Prostate gland (tissue), 2 donors: ENCODE results near the gene ASPDH. TPM values are rescaled to one million over a fixed set of nuclear protein-coding genes. Genes with fewer than 3 reads are reported as not detected.

Experiments
- DNase-seq: peaks from one replicate; pipeline ENCODE4 v3.0.0-alpha.2; 2019; ENCODE audit warnings: low spot score
- H3K27ac ChIP-seq, 2 donors: fragments of 200-600 bp; sonication (generic); 2 replicates each; pipeline ENCODE4 v1.5.1; 2017 to 2019
- H3K27me3 ChIP-seq: fragments of 200-600 bp; sonication (generic); replicated peaks from 2 replicates; pipeline ENCODE4 v1.5.1; 2019; ENCODE audit not compliant: insufficient read depth
- H3K36me3 ChIP-seq, 2 donors: fragments of 200-600 bp; sonication (generic); 1 replicate in 1 of 2; 2 replicates in 1 of 2; pipeline versions ENCODE4 v1.5.1 to v1.8.1; 2017 to 2019
- H3K4me1 ChIP-seq: fragments of 200-600 bp; sonication (generic); replicated peaks from 2 replicates; pipeline ENCODE4 v1.5.1; 2019
- H3K4me3 ChIP-seq, 2 donors: fragments of 200-600 bp; sonication (generic); 2 replicates each; pipeline ENCODE4 v1.5.1; 2017 to 2019
- H3K9me3 ChIP-seq: fragments of 200-600 bp; sonication (generic); 2 replicates; pipeline ENCODE4 v1.5.1; 2017
- POLR2A ChIP-seq: fragments of 450-650 bp; IDR thresholded peaks from one replicate; pipeline ENCODE4 v1.6.1; 2016; ENCODE audit warnings: antibody characterized with exemption, mild to moderate bottlenecking
- POLR2AphosphoS5 ChIP-seq: sonication (generic); formaldehyde crosslinking; IDR thresholded peaks from one replicate; pipeline ENCODE4 v1.6.1; 2017; ENCODE audit warnings: antibody characterized with exemption
- WGBS: methylation state at CpG from one replicate; pipeline ENCODE4 v1.1.5; 2018; 5-methylcytosine and 5-hydroxymethylcytosine counted together
- intact Hi-C: fragments of 100-400 bp; cut with DNase I; formaldehyde crosslinking; loops from one replicate; pipeline ENCODE4 v1.14.2; 2022
- total RNA-seq, 2 donors: library from RNA; depleted of rRNA; stranded (reverse); fragments of >200 nt; gene quantifications; one replicate each; pipeline ENCODE4 v1.1.0, GENCODE V29; 2016
- TF ChIP-seq, protein P1 (sequence below), 4 experiments: fragments of 200-600 bp in 2 of 4; fragments of 450-650 bp in 2 of 4; sonication (generic) in 2 of 4; IDR thresholded peaks; 1 replicate in 3 of 4; 2 replicates in 1 of 4; pipeline ENCODE4 v1.5.1; 2016 to 2019; ENCODE audit warnings: antibody characterized with exemption in 4 of 4, mild to moderate bottlenecking in 2 of 4, moderate library complexity in 2 of 4

Gene ASPDH
- total RNA-seq, 2 donors from 2014 or later, result not detected

- no peak for DNase-seq
- TF ChIP-seq POLR2AphosphoS5 (no peak), POLR2A (no peak)
- TF ChIP-seq, protein P1, sequence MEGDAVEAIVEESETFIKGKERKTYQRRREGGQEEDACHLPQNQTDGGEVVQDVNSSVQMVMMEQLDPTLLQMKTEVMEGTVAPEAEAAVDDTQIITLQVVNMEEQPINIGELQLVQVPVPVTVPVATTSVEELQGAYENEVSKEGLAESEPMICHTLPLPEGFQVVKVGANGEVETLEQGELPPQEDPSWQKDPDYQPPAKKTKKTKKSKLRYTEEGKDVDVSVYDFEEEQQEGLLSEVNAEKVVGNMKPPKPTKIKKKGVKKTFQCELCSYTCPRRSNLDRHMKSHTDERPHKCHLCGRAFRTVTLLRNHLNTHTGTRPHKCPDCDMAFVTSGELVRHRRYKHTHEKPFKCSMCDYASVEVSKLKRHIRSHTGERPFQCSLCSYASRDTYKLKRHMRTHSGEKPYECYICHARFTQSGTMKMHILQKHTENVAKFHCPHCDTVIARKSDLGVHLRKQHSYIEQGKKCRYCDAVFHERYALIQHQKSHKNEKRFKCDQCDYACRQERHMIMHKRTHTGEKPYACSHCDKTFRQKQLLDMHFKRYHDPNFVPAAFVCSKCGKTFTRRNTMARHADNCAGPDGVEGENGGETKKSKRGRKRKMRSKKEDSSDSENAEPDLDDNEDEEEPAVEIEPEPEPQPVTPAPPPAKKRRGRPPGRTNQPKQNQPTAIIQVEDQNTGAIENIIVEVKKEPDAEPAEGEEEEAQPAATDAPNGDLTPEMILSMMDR (IDR thresholded peaks at IDR 0.05), result no peak
- WGBS, result 89% methylated on average over 27 of the region's 27 CpGs
- Histone ChIP-seq H3K9me3 (no peaks in the 10 kb centered on the region), H3K27ac (no peak overlapping the region), H3K4me3 (no peak overlapping the region), H3K36me3 (peaks cover 0 to 16% of the 10 kb centered on the region in 2 donors), H3K27me3 (no peaks in the 10 kb centered on the region), H3K4me1 (peaks cover 4% of the 10 kb centered on the region)
- intact Hi-C loops, result no loop called here
Observed at GRCh38 chr19:50481351-50482149, 32.2 kb downstream of the ASPDH start.

GRCh38 chr19:50480281-50481111 is 33.2 kb downstream of the ASPDH start:
- no peak for TF ChIP-seq POLR2AphosphoS5

DNA sequence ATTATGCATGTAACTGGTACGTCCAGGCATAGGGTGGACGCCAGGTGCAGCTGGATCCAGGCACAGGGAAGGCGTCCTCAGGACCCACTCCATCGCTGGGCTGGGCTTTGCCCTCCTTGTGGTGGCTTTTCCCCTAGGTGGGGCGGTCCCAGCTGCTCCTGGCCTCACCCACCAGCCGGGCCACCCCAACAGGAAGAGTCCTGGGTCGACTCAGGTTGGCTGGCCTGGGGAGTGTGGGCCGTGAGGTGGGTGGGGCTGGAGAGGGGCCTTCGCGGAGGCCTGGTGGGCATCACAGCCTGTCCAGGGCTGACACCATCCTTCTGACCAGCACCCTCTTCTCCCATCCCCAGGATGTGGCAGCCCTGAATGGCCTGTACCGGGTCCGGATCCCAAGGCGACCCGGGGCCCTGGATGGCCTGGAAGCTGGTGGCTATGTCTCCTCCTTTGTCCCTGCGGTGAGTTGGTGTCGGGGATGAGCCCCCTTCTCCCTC is 33.9 kb downstream of the ASPDH start:
- Histone ChIP-seq H3K4me3 (no peak overlapping the region), H3K36me3 (peaks cover 0 to 16% of the 10 kb centered on the region in 2 donors), H3K4me1 (peaks cover 4% of the 10 kb centered on the region), H3K27ac (no peak overlapping the region), H3K27me3 (no peaks in the 10 kb centered on the region), H3K9me3 (no peaks in the 10 kb centered on the region)
- intact Hi-C loops, result no loop called here
- 91% methylated on average over 11 of the region's 16 CpGs for WGBS
- no peak for DNase-seq
- TF ChIP-seq, protein P1 (IDR thresholded peaks at IDR 0.05), result no peak
- TF ChIP-seq POLR2AphosphoS5, result no peak
- TF ChIP-seq POLR2A, result no peak

More at GRCh38 chr19:50480281-50481111, 33.2 kb downstream of the ASPDH start:
- H3K4me3 ChIP-seq, result no peak overlapping the region
- intact Hi-C loops, result no loop called here
- WGBS, result 84% methylated on average over 36 of the region's 37 CpGs
- H3K27ac ChIP-seq, result no peak overlapping the region
- H3K36me3 ChIP-seq, result peaks cover 0 to 16% of the 10 kb centered on the region in 2 donors
- H3K9me3 ChIP-seq, result no peaks in the 10 kb centered on the region
- H3K4me1 ChIP-seq, result peaks cover 4% of the 10 kb centered on the region
- H3K27me3 ChIP-seq, result no peaks in the 10 kb centered on the region
- no peak for DNase-seq

DNA sequence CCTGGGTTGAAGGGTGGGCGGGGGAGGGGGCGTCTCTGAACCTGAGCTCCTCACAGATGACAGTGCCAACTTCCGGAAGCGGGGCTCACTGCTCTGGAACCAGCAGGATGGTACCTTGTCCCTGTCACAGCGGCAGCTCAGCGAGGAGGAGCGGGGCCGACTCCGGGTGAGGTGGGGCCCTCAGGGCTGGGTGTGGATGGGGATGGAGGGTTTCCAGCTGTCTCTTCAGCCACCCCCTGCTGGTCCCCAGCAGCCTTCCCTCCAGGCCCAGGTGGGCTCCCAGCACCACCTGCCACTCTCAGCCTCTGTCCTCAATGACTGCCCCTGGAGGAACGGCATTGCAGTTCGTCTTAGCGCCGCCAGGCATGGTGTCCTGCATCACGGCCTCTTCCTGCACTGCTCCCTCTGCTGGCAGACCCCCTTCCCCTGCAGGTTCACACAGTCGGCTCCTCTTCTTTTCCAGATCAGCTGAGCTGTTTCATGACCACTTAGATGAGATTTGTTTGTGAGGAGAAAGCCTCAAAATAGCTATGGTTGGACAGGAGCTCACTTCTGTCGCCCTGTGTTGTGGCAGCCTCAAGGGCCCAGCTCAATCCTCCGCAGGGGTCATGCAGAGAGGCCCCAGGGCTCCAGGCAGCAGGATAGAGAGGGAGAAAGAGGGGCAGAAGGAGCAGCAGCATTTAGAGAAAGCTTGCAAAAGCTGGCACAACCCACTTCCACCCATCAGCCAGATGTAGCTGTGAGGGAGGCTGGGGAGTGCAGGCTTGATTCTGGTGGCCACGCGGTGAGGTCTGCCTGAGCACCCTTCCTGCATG is 34.6 kb downstream of the ASPDH start:
- Histone ChIP-seq H3K4me1 (peaks cover 4% of the 10 kb centered on the region), H3K36me3 (peaks cover 0 to 16% of the 10 kb centered on the region in 2 donors), H3K27me3 (no peaks in the 10 kb centered on the region), H3K27ac (no peak overlapping the region), H3K4me3 (no peak overlapping the region), H3K9me3 (no peaks in the 10 kb centered on the region)
- TF ChIP-seq, protein P1 (IDR thresholded peaks at IDR 0.05), result no peak
- TF ChIP-seq POLR2A, result no peak
- no peak for TF ChIP-seq POLR2AphosphoS5
- intact Hi-C loops, result no loop called here
- no peak for DNase-seq
- 77% methylated on average over 19 of the region's 19 CpGs for WGBS
